Measurements from ENCODE around the gene KDM4B.
"Not testable (repeated sequence)": the region's sequence is repeated elsewhere in the genome, so short reads cannot be mapped to it uniquely, and the experiment has no call there.

Gene KDM4B

DNA sequence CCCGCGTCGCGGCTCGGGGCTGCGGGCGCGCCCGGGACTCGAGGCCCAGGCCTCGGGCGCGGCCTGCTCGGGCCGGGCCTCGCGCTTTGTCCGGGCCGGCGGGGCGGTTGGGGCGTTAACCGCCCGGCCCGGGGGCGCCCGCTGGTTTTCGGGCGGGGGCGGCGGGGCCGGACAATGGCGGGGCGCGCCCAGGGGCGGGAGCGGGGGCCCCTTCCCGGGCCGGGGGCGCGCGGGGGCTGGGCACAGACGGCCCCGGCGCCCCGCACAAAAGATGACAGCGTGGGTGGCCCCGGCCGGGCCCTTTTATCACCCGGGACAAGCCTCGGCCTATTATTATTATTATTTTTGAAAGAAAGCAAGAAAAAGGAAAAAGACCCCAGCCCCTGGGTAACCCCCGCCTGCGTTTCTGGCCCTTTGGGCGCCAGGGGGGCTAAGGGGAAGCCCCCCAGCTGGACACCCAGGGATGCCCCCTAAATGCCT is 419 bp downstream of the KDM4B start:
- DNase-seq: no peak

DNA sequence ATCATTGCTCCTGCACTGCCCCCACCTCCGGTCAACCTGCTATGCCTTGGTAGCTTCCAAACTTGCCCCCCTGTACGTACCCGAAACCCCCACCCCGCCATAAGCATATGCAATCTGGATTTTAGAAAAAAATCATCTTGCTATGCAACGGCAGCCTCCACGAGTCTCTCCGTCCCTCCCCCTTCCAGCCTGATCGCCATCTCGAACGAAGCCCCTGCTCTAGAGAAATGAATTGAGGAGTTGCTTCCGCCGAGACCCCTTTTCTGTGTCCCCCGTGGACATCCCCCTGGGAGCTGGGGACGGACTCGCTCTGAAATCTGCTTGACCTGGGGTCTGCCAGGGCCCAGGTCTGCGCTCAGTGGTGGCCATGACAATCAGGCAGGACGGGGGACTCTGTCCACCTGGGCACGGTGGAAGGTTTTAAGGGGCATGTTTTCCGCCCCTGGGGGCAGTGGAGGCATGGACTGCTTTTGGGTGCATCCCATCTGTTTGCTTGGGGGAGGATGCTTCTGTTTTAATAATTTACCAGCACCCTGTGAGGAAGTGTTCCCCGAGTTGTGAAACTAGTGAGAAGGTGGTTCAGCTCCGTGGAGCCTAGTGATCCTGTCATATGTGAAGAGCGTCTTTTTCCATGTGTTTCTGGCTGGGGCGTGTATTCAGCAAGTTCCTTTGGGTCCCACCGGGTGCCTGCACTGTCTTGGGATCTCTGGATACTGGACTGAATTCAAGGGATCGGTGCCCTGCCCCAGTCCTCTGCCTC is 1.0 kb downstream of the KDM4B start:
- no peak for DNase-seq

DNA sequence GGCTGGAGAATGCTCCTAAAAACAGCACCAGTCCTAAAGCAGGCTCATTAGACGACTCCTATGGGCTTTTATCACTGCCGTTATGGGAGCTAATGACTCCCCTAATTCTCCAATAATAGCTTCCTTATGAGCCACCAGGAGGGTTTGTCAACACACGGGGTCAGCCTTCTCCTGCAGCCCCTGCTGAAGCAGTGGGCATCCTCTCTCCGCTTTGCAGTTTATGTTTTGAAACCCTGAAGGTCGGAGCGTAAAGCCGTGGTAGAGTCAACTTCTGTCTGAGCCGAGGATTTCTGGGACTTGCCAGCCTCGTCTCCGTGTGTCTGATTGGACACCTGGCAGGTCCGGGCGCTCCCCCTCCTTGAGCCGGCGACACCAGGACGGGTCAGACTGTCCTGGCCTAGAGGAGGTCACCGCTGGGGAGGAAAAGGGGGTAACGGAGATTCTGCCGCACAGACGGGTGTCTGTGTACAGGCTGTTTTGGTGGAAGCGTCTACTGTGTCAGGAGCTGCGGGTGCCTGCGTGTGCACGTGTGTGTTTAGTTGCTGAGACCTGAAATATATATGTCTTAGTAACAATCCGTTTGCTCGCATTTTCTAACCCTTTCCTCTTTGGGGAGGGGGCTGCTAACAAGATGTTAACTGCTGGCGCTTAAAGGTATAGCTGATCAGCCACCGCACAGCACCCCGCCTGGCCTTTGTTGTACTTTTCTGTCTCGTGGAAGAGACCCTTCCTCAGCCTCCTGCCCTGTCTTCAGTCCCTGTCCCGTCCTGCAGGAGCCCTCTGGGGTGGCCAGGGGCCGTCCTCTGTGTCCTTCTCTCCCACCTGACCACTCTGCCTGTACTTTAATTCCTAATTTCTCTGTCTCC is 1.9 kb downstream of the KDM4B start:
- no peak for DNase-seq

DNA sequence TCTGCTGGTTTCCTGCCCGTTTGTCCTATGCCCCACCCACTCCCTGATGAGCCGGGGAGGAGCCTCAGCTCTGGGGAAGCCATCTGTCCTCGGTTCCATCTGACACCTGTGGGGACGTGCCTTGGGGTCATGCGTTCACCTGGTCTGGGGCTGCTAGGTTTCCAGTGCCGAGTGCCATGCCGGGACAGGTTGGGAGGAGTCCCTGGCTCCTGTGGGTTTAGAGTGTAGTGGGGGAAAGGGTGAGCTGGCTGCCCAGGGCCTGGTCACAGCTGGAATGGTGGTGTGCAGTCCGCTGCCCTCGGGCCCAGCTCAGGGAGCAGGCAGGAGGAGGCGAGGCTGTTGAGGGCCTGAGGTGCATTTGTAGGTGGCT is 2.5 kb downstream of the KDM4B start:
- DNase-seq: no peak

DNA sequence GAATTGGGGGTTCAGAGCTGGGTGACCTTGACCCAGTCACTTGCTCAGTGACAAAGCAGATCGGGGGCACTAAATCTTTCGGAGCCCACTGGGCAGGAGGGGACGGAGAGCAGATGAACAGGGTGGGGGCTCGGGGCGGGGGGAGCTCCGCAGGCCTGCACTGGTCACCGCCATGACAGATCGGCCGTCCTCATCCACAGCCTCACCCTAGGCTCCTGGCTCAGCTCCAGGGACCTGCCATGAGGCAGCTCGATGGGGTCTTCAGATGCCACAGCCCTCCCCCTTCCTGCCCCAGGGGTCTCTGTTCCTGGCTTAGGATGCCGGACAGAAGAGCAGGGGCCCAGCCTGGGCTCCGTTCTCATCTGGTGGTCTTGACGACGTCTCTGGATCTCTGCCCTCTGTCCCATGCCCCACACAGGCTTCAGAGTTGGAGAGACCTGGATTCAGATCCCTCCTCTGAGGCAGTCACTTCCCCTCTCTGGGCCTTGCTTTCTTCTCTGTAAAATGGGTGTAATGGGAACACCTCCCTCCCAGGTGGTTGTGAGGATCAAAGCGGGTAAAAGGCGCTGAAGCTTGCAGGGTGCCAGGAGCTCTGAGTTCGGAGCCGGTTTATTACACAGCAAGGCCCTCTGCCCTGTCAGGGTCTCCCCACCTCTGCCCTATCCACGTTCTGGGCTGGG is 3.0 kb downstream of the KDM4B start:
- no peak for DNase-seq

DNA sequence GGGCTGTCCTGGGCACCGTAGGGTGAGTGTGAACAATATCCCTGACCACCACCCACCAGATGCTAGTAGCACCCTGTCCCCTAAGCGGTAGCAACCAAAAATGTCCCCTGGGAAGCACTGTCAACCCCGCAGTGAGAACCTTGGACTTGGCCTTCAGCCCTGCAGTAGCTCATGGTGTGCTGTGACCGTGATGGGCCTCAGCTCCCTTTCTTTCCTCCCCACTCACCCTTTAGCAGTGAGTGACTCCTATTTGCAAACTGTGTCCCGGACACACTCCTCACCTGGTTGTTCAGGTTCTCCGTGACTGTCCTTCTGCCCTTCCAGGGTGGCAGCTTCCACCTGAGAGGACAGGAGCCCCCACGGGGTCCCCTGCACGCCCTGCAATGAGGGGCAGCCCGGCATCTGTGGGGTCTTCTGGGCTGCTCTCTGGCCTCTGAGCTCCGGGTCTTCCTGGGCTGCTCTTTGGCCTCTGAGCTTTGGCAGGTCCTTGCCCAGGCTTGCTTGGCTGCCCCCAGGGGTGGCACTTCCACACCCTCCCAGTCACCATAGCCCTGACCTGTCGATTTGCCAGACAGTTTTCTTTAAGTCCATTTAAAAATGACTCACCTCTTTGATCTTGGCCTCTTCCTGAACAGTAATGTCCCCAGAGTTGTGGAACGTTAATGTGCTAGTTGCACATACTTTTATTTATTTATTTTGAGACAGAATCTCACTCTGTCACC is 3.8 kb downstream of the KDM4B start:
- no peak for DNase-seq

DNA sequence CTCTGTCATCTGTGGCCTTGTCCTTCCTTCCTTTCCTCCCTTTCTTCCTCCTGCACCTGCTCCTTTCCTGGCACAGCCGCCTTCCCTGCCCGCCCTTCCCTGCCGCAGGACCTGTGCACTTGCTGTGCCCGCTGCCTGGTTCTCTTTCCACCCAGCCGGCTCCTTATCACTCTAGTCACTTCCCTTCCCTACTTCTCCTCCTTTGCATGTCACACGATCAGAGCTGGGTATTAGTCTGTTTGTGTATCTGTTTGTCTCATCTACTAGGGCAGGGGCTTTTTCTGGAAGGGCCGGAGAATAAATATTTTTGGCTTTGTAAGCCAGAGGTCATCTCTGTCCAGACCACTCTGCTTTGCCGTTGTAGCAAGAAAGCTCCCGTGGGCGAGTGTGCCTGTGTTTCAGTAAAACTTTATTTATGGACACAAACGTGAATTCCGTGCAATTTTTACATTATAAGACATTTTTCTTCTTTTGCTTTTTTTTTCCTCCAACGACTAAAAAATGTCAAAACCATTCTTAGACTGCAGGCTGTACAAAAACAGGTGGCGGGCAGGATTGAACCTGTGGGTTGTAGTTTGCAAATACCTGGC is 6.1 kb downstream of the KDM4B start:
- DNase-seq: no peak

DNA sequence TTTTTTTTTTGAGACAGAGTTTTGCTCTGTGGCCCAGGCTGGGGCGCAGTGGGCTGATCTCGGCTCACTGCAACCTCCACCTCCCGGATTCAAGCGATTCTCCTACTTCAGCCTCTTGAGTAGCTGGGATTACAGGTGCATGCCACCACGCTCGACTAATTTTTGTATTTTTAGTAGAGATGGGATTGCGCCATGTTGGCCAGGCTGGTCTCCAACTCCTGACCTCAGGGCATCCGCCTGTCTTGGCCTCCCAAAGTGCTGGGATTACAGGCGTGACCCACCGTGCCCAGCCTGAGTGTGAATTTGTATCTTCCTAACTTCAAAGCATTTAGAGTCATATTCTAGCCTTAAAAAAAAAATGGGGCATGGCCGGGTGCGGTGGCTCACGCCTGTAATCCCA is 6.7 kb downstream of the KDM4B start:
- not testable (repeated sequence) for DNase-seq

DNA sequence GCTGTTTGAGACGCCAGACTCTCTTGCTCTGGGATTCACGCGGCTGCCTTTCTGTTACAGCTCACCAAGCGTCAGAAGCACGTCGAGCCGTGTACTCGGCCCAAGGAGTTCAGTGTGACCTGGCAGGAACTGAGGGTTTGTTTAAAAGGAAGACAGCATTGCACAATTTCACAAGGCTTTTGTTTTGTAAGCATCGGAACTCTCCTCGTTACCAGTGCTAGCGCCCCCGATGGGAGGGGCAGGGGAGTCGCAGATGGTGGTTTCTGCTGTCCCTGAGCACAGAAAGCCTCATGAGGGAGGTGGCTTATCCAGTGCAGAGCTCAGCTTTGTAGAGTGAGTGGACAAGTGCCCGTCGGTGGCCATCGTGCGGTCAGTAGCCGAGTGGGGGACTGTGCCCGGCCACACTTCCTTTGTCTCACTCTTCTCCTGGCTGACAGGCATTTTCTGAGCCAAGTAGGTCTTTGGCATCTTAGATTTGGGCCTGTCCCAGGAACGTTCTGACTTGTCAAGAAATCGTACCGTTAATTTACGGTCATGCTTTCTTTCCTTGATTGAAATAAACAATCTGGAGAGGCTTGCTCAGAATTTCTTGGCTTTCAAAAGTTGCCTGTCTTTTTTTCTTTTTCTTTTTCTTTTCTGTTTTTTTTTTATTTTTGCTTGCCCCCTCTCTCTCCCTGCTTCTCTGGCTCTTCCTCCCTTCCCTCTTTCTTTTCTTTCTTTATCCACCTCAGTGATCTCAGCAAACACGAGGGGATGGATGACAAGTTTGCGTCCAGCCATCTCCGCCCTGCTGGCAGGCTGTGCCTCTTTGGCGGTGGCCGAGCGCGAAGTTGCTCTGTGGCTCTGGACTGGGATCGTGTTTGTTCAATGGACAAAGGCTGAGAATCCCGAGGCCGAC is 7.7 kb downstream of the KDM4B start:
- DNase-seq: no peak

DNA sequence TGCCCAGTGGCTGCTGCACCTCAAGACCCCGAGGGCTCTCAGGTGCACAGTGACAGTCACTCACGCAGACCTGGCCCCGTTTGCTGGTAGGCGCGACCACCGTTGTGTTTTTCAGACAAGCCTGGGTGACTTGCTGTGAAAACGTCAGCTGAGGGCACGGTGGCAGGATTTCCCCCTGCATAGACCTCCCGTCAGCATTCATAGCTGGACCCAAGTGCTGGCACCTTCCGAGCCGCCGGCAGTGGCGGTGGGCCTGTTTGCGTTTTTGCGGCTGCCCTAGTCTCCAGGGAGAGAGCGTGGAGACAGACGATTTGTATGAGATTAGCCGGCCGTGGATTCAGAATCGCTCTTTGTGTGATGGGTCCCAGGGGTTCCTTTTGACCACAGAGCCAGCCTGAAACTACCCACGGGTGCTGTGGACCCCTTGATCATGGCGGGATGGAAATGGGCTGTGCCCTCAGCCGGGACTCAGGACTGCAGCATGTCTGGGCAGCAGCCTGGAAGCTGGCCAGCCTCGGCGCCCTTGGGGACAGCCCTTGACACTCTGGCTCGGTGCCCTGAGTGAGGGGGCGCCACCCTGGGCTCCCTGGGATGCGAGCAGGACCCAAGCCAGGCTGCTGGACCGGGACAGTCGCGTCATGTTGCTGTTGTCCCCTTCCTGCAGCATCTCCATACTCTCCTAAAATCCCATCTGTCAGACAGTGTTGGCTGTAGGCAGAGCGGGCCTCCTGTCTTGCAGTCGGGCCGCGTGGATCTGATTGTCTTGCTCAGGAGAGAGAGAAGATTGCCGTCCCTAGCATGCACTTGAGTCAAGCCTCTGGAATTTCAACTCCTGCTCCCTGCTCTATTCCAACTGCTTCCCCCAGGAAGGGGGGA is 8.6 kb downstream of the KDM4B start:
- no peak for DNase-seq

DNA sequence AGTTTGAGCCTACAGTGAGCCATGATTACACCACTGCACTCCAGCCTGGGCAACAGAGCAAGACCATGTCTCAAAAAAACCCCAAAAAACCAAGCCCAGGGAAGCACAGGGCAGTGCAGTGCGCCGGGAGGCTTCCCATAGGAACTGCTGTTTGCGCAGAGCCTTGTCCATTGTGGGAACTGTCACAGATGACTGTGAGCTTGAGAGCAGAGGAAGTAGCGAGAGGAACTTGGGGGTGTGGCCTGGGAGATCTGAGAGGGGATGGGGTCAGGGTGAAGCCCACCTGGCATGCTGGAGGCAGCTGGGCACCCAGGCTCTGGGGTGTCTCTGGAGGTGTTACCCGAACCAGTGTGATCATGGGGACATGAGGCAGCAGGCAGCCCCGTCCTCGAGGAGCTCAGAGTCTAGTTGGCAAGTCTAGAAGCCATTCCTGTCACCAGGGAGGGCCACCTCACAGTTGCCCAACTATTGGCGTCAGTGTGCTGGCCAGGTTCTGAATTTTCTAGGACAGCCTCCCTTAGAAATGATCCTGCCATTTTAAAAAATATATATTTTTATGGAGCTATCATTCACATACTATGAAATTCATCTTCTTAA is 10.4 kb downstream of the KDM4B start:
- no peak for DNase-seq

DNA sequence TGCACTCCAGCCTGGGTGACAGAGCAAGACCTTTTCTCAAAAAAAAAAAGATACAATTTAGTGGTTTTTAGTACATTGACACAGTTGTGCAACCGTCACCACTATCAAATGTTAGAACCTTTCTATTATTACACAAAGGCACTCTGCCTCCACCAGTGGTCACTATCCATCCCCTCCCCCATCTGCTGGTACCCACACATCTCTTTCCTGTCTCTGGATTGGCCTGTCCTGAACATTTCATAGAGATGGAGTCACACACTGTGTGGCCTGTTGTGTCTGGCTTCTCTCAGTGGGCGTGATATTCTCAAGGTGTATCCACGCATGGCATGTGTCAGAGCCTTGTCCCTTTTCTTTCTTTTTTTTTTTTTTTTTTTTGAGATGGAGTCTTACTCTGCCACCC is 11.2 kb downstream of the KDM4B start:
- DNase-seq: no peak

DNA sequence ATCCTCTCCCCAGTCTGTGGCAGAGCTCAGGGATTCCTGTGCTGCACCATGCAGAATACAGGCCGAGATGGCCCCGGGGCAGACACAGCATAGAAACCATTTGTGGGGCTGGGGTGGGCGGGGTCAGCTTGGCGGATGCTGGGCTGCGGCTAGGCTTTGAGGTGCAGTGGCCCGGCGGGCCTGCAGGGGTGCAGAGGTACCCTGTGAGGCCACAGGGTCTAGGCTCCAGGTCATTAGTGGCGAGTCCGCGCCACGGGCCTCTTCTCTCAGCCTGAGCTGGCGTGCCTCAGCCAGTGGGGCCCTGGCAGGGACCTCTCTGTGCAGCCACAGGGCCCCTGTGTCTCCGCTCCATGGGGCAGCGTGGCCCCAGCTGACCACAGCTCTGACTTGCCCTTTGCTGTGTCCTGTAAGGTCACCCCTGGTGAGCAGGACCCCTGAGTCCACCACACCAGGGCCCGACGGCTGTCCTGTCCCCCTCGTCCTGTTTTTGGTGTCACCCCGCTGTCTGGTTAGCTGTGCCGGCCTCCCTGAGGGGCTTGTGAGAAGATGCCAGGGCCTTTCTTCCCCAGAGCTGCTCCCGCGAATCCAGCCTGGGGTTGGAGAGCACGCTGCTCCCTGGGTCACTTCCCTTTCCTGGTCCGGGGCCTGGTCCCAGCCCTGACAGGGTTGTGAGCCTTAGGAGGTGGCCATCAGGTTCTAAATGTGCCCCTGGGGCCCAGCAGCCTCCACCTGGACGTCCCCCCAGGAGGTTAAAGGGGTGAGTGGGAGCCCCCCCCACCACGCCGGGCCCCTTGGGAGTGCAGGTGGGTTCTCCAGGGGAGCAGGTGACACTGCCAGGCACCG is 12.1 kb downstream of the KDM4B start:
- DNase-seq: no peak

DNA sequence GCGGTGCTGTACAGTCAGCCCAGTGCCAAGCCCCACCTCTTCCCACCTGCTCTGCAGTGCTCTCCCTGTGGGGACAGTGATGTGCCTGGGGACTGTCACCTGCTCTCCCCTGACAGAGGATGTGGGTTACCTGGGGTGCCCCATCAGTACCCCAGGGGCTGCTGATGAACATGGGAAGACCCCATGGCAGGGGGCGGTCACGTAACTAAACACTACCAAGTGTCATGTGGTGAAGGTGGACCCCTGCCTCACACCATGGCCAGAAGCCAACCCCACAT is 12.7 kb downstream of the KDM4B start:
- DNase-seq: no peak

DNA sequence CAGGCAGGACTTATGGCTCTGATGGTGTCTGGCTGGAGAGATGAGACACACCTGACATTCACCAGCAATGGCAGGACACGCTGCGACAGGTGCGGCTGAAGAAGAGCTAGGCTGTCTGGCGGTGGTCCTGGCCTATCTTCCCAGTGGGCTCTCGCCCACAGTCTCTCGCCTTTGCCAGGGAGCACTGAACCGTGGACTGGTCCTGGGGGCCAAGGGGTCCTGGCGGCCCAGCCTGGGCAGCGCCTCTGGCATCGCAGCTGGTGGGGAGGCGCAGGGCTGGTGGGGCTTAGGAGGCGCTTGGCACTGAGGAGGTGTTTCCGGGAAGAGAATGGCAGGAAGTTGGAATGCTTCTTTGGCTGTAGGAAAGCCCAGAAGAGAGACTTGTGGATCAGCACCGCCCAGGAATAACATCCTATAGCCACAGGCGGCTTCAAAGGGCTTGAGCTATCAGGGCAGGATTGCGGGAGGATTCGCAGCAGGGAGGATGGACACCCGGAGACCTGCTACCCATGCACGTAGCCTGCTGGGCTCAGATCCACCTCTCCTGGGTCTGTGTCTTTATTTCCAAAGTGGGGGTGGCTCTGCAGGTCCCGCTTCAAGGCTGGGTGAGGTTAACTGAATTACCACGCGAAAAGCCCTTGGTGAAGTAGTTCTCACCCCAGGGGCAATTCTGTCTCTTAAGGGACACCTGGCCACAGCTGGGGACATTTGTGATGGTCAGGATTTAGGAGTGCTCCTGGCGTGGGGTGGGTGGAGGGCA is 14.6 kb downstream of the KDM4B start:
- no peak for DNase-seq

DNA sequence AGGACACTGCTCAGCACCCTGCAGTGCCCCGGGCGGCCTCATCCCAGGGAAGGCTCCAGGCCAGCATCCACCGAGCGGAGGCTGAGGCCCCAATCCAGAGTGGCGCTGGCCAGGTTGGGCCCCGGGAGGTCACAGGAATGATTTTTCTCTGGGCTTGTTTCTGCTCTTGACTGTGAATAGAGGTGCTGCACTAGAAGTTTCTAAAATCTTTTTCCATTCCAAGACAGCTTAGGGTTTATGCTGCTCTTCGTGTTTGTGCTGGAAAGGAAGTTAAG is 15.1 kb downstream of the KDM4B start:
- no peak for DNase-seq

DNA sequence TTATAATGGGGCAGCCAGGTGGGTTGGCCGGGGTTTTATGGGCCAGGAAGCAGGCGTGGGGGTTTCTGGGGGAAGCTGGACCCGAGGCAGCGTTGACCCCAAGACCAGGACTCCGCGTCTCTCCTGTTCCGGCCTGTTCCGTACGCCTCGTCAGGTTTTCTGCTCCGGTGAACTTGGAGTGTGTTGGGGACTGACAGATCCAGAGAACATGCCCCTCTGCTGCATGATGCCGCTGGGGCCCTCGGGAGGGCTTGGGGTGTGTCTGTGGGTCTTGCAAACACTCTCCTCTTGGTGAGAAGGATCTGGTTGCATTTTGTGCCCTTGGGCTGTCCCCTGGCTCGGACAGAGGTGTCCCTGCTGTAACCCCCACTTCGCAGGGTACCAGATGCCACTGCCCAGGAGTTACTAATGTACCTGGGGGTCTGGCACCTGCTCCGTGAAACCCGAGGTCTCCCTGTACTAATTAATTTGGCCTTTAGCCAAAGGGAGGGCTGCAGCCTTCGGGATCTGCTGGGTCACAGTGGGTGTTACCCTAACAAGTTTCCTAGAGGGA is 15.6 kb downstream of the KDM4B start:
- DNase-seq: no peak

DNA sequence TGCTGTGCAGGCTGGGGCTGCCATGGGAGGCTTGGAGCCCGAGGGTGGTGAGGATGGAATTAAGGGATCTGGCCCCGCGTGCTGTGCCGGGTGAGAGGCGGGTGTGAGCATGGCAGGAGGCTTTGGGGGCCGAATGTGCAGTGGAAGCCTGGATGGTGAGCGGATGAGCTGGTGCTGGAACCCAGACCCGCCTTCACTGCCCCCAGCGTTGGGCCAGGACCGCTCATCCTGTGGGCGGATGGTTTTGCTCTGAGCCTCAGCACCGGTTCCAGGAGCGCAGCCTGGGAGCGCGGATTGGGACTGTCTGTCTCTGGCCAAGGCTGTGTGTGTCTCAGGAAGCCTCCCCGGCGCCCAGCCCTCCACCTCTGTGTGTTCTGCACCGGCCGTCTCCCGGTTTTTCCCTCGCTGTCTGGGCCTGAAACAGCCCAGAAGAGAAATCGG is 16.7 kb downstream of the KDM4B start:
- no peak for DNase-seq

All from activated effector memory CD4-positive, alpha-beta T cell treated with Interleukin-2 at 50 U/mL for 16 hours (primary cell).